ENCODE measurements around the gene SYTL3. TPM values are rescaled to one million over a fixed set of nuclear protein-coding genes. Genes with fewer than 3 reads are reported as not detected.
A peak's percentile ranks its signal among the peaks of the same experiment; 100 is the strongest.

The SYTL3 gene
- total RNA-seq, 1 experiment from 2014 or later: 0.86 TPM

DNA sequence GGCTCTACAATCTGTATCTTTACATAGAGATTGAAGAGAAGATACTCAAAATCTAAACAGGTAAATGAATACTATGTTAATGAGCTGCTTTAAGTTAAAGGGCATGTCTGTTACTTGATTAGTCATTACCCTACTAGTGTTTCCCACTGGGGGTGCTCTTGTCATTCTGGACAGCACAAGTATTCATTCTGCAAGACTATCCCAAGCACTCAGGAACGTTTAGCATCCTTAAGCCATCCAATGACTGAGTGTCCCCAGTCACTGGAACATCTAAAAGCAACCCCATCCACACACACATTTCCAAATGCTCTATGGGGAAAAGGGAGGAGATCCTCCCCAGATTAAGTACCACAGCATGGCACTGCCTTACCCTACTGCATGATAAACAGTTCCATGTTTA, 143.6 kb downstream of the SYTL3 start:
- Histone ChIP-seq H3K36me3 (ENCODE audit: control insufficient read depth, insufficient read depth, low read length) (peaks cover 4% of the 10 kb centered on the region; the same call in 1 of the 2 replicates), H3K9me3 (no peaks in the 10 kb centered on the region), H3K4me3 (ENCODE audit: low read depth, low read length) (no peak overlapping the region), H3K4me1 (peaks cover 29% of the 10 kb centered on the region), H3K27me3 (replicated peaks; ENCODE audit: control insufficient read depth, insufficient read depth, low read length) (no peaks in the 10 kb centered on the region)
- Mint-ChIP-seq H3K27ac (ENCODE audit: unreplicated experiment) (no peak overlapping the region), H3K27me3 (ENCODE audit: insufficient read depth, unreplicated experiment) (no peaks in the 10 kb centered on the region), H3K9me3 (ENCODE audit: unreplicated experiment) (no peaks in the 10 kb centered on the region), H3K4me3 (ENCODE audit: unreplicated experiment) (no peak overlapping the region), H3K4me1 (ENCODE audit: low read depth, unreplicated experiment) (no peaks in the 10 kb centered on the region), H3K36me3 (ENCODE audit: insufficient read depth, unreplicated experiment) (peaks cover 86% of the 10 kb centered on the region)
- intact Hi-C loops (cut with micrococcal nuclease; ENCODE audit: unreplicated experiment): loop anchor here (1.0 to 2.0 kb wide), 3 partner anchors 21 to 179 kb away; no protein-coding TSS in a partner anchor
- no TSS peak for BruUV-seq (replicated peaks)
- CTCF ChIA-PET: interaction anchor here (0.6 to 1.6 kb wide), 3 partner anchors 165 to 686 kb away, joined by 3 to 4 read pairs (median 3); partner anchors contain the start of gene RSPH3
- TF ChIP-seq, protein P1, sequence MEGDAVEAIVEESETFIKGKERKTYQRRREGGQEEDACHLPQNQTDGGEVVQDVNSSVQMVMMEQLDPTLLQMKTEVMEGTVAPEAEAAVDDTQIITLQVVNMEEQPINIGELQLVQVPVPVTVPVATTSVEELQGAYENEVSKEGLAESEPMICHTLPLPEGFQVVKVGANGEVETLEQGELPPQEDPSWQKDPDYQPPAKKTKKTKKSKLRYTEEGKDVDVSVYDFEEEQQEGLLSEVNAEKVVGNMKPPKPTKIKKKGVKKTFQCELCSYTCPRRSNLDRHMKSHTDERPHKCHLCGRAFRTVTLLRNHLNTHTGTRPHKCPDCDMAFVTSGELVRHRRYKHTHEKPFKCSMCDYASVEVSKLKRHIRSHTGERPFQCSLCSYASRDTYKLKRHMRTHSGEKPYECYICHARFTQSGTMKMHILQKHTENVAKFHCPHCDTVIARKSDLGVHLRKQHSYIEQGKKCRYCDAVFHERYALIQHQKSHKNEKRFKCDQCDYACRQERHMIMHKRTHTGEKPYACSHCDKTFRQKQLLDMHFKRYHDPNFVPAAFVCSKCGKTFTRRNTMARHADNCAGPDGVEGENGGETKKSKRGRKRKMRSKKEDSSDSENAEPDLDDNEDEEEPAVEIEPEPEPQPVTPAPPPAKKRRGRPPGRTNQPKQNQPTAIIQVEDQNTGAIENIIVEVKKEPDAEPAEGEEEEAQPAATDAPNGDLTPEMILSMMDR (IDR thresholded peaks at IDR 0.05; ENCODE audit: insufficient read depth in 1 of 2, low read depth in 1 of 2, low read length in 1 of 2, severe bottlenecking in 1 of 2, unreplicated experiment in 1 of 2): peak; percentile 45 to 50
- DNase-seq: peak in 1 of 2 experiments; percentile 64
- POLR2A ChIA-PET: interaction anchor here (0.5 kb wide), 1 partner anchor 37 kb away, joined by 3 read pairs; no protein-coding TSS in a partner anchor

DNA sequence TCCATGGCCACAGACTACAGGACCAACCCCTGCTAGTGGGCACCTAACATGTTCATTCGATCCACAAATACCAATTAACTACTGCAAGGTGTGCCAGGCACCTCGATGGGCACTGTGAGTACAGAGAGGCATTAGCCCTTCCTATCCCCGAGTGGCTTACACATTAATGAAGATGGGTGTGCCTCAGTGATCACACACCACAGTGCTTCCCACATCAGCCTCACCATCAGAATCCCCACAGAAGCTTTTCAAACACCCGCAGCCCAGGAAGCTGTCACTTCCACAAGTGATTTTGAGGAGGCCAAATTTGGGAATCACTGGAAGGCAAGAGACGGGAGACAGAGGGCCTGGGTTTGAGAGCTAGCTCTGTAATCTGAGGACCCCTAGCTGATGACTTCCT, 145.7 kb downstream of the SYTL3 start:
- H3K27ac Mint-ChIP-seq (ENCODE audit: unreplicated experiment): no peak overlapping the region
- Histone ChIP-seq H3K36me3 (ENCODE audit: control insufficient read depth, insufficient read depth, low read length) (peaks cover 3% of the 10 kb centered on the region), H3K4me1 (peaks cover 45% of the 10 kb centered on the region), H3K4me3 (ENCODE audit: low read depth, low read length) (no peak overlapping the region), H3K9me3 (no peaks in the 10 kb centered on the region), H3K27me3 (replicated peaks; ENCODE audit: control insufficient read depth, insufficient read depth, low read length) (no peaks in the 10 kb centered on the region)
- TF ChIP-seq, protein P1 (IDR thresholded peaks at IDR 0.05; ENCODE audit: insufficient read depth in 1 of 2, low read depth in 1 of 2, low read length in 1 of 2, severe bottlenecking in 1 of 2, unreplicated experiment in 1 of 2): no peak
- intact Hi-C loops (cut with micrococcal nuclease; ENCODE audit: unreplicated experiment): no loop called here
- no peaks in the 10 kb centered on the region for H3K27me3 Mint-ChIP-seq (ENCODE audit: insufficient read depth, unreplicated experiment)
- H3K4me1 Mint-ChIP-seq (ENCODE audit: low read depth, unreplicated experiment): peaks cover 9% of the 10 kb centered on the region
- H3K4me3 Mint-ChIP-seq (ENCODE audit: unreplicated experiment): no peak overlapping the region
- no TSS peak for BruUV-seq (replicated peaks)
- no peak for DNase-seq
- H3K9me3 Mint-ChIP-seq (ENCODE audit: unreplicated experiment): no peaks in the 10 kb centered on the region
- CTCF ChIA-PET: no interaction called here
- POLR2A ChIA-PET: no interaction called here
- H3K36me3 Mint-ChIP-seq (ENCODE audit: insufficient read depth, unreplicated experiment): peaks cover 75% of the 10 kb centered on the region

DNA sequence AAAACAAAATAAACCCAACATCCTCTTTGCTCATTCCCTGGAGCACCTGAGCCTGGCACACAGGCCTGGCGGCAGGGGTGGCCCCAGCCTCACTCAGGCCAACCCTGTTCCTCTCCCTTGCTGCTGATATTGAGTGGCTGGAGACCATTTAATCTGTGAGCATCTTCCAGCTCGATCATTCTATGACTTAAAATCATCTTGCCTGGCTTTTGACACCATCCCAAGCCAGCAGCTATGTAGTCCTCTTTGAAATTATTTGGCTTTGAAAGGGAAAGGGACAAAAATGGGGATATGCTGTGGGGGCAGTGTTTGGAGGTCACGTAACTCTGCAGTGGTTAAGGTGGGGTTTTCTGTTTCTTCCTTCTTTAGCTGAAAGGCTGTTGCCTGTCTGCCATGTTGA, 146.5 kb downstream of the SYTL3 start:
- no peak for DNase-seq
- Histone ChIP-seq H3K4me3 (ENCODE audit: low read depth, low read length) (no peak overlapping the region), H3K9me3 (no peaks in the 10 kb centered on the region), H3K27me3 (replicated peaks; ENCODE audit: control insufficient read depth, insufficient read depth, low read length) (no peaks in the 10 kb centered on the region), H3K36me3 (ENCODE audit: control insufficient read depth, insufficient read depth, low read length) (peaks cover 3% of the 10 kb centered on the region), H3K4me1 (peaks cover 44% of the 10 kb centered on the region)
- Mint-ChIP-seq H3K27ac (ENCODE audit: unreplicated experiment) (peak overlapping the region; percentile 29), H3K36me3 (ENCODE audit: insufficient read depth, unreplicated experiment) (peaks cover 74% of the 10 kb centered on the region), H3K4me3 (ENCODE audit: unreplicated experiment) (no peak overlapping the region), H3K4me1 (ENCODE audit: low read depth, unreplicated experiment) (peaks cover 9% of the 10 kb centered on the region), H3K27me3 (ENCODE audit: insufficient read depth, unreplicated experiment) (no peaks in the 10 kb centered on the region), H3K9me3 (ENCODE audit: unreplicated experiment) (no peaks in the 10 kb centered on the region)
- TF ChIP-seq, protein P1 (IDR thresholded peaks at IDR 0.05; ENCODE audit: insufficient read depth in 1 of 2, low read depth in 1 of 2, low read length in 1 of 2, severe bottlenecking in 1 of 2, unreplicated experiment in 1 of 2): no peak
- ChIA-PET CTCF (no interaction called here), POLR2A (no interaction called here)
- BruUV-seq (replicated peaks): no TSS peak
- intact Hi-C loops (cut with micrococcal nuclease; ENCODE audit: unreplicated experiment): no loop called here

Data from Caco-2 (cell line).